ENCODE measurements around the gene YAE1. TPM values are rescaled to one million over a fixed set of nuclear protein-coding genes. Genes with fewer than 3 reads are reported as not detected.

YAE1 gene
- total and polyA plus RNA-seq, 2 donors (not counting 1 experiment from before 2014, with no cell fraction given): 5.9 to 20.0 TPM

DNA sequence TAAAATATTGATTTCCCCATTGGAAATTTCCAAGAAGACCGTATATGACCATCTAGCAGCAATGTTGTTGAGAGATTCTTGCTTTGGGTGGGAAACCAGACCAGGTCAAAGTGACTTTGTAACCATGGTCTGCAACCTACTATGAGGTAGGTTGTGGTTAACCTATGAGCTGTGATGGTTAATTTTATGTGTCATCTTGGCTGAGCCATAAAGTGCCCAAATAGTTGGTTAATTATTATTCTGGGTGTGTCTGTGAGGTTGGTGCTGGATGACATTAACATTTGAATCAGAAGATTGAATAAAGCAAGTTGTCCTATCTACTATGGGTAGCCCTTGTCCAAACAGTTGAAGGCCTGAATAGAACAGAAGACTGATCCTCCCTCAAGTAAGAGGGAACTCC is 38.9 kb downstream of the YAE1 start:
- Histone ChIP-seq H3K4me3 (ENCODE audit: control extremely low read depth in 1 of 5, extremely low read depth in 1 of 5, insufficient read depth in 1 of 5, low read depth in 2 of 5, low read length in 4 of 5) (no peak overlapping the region), H3K9me3 (ENCODE audit: control extremely low read depth in 1 of 3, control insufficient read depth in 2 of 3, insufficient read depth in 1 of 3, low read length in 2 of 3) (no peaks in the 10 kb centered on the region), H3K9ac (ENCODE audit: low read length) (no peak overlapping the region), H3K36me3 (replicated peaks in 1 of 2; ENCODE audit: control extremely low read depth in 1 of 2, control insufficient read depth in 1 of 2, extremely low read depth in 1 of 2, insufficient read depth in 2 of 2, low read length in 1 of 2) (no peaks in the 10 kb centered on the region), H4K20me1 (ENCODE audit: control insufficient read depth, insufficient read depth, low read length, poor library complexity, severe bottlenecking) (no peaks in the 10 kb centered on the region), H3K27ac (ENCODE audit: low read length in 2 of 2) (no peak overlapping the region), H3K4me1 (ENCODE audit: control insufficient read depth in 2 of 2, insufficient read depth in 2 of 2, low read length in 2 of 2) (peaks cover 5 to 6% of the 10 kb centered on the region in 2 donors), H2AFZ (ENCODE audit: insufficient read depth, low read depth, low read length, poor library complexity, severe bottlenecking) (no peak overlapping the region), H3K79me2 (ENCODE audit: control insufficient read depth, insufficient read depth, low read length) (no peaks in the 10 kb centered on the region), H3K4me2 (replicated peaks; ENCODE audit: low read depth, low read length, poor library complexity, severe bottlenecking) (no peak overlapping the region), H3K27me3 (replicated peaks in 1 of 4; ENCODE audit: control extremely low read depth in 1 of 4, control insufficient read depth in 3 of 4, insufficient read depth in 4 of 4, low read length in 3 of 4) (peaks cover 0 to 7% (median 2%) of the 10 kb centered on the region in 4 experiments)
- Mint-ChIP-seq H3K4me1 (peaks cover 15% of the 10 kb centered on the region), H3K9me3 (ENCODE audit: insufficient read depth) (no peaks in the 10 kb centered on the region), H3K27me3 (peaks cover 20% of the 10 kb centered on the region), H3K4me3 (no peak overlapping the region), H3K27ac (no peak overlapping the region)
- no peak for TF ChIP-seq EZH2 (IDR thresholded peaks at IDR 0.05; ENCODE audit: borderline replicate concordance, insufficient read depth, low read depth, low read length, poor library complexity, severe bottlenecking)
- TF ChIP-seq, protein P1, sequence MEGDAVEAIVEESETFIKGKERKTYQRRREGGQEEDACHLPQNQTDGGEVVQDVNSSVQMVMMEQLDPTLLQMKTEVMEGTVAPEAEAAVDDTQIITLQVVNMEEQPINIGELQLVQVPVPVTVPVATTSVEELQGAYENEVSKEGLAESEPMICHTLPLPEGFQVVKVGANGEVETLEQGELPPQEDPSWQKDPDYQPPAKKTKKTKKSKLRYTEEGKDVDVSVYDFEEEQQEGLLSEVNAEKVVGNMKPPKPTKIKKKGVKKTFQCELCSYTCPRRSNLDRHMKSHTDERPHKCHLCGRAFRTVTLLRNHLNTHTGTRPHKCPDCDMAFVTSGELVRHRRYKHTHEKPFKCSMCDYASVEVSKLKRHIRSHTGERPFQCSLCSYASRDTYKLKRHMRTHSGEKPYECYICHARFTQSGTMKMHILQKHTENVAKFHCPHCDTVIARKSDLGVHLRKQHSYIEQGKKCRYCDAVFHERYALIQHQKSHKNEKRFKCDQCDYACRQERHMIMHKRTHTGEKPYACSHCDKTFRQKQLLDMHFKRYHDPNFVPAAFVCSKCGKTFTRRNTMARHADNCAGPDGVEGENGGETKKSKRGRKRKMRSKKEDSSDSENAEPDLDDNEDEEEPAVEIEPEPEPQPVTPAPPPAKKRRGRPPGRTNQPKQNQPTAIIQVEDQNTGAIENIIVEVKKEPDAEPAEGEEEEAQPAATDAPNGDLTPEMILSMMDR (IDR thresholded peaks at IDR 0.05): no peak
- ChIA-PET POLR2A (no interaction called here), CTCF (interaction anchor here (1.5 to 2.0 kb wide), 2 partner anchors 25 to 26 kb away, joined by 4 to 7 read pairs; no protein-coding TSS in a partner anchor)
- DNase-seq: no peak
- no peak for ATAC-seq (ENCODE audit: low read depth)
- 86% methylated on average over 1 of the region's 1 CpG for WGBS (ENCODE audit: insufficient coverage)
- intact Hi-C loops (cut with micrococcal nuclease): no loop called here

DNA sequence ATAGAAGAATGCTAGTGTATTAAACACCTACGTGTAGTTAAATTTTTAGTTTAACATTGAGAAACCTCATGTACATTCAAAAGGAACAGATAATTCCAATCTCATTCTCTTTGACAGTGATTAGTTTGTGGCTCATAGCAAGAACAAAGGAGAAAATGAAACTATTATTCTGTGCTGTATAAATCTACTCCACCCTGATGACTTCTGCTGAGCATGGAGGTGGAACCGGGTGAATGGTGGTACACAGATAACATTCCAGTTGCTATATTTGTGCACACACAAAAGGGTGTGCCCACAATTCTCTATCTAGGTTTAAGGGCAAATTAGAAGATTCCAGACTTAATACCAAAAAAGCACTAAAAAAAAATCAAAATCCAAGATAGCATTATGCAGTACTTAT is 40.1 kb downstream of the YAE1 start:
- Mint-ChIP-seq H3K27me3 (peaks cover 26% of the 10 kb centered on the region), H3K9me3 (ENCODE audit: insufficient read depth) (no peaks in the 10 kb centered on the region), H3K4me3 (no peak overlapping the region), H3K4me1 (peaks cover 17% of the 10 kb centered on the region), H3K27ac (no peak overlapping the region)
- ChIA-PET CTCF (no interaction called here), POLR2A (no interaction called here)
- peaks cover 0 to 17% (median 4%) of the 10 kb centered on the region in 4 experiments for H3K27me3 ChIP-seq (replicated peaks in 1 of 4; ENCODE audit: control extremely low read depth in 1 of 4, control insufficient read depth in 3 of 4, insufficient read depth in 4 of 4, low read length in 3 of 4)
- no peak overlapping the region for H3K27ac ChIP-seq (ENCODE audit: low read length in 2 of 2)
- no peak overlapping the region for H3K9ac ChIP-seq (ENCODE audit: low read length)
- no peaks in the 10 kb centered on the region for H3K36me3 ChIP-seq (replicated peaks in 1 of 2; ENCODE audit: control extremely low read depth in 1 of 2, control insufficient read depth in 1 of 2, extremely low read depth in 1 of 2, insufficient read depth in 2 of 2, low read length in 1 of 2)
- H4K20me1 ChIP-seq (ENCODE audit: control insufficient read depth, insufficient read depth, low read length, poor library complexity, severe bottlenecking): no peaks in the 10 kb centered on the region
- ATAC-seq (ENCODE audit: low read depth) (no peak), DNase-seq (no peak)
- H3K4me2 ChIP-seq (replicated peaks; ENCODE audit: low read depth, low read length, poor library complexity, severe bottlenecking): no peak overlapping the region
- H2AFZ ChIP-seq (ENCODE audit: insufficient read depth, low read depth, low read length, poor library complexity, severe bottlenecking): no peak overlapping the region
- H3K9me3 ChIP-seq (ENCODE audit: control extremely low read depth in 1 of 3, control insufficient read depth in 2 of 3, insufficient read depth in 1 of 3, low read length in 2 of 3): no peaks in the 10 kb centered on the region
- intact Hi-C loops (cut with micrococcal nuclease): no loop called here
- no peak overlapping the region for H3K4me3 ChIP-seq (ENCODE audit: control extremely low read depth in 1 of 5, extremely low read depth in 1 of 5, insufficient read depth in 1 of 5, low read depth in 2 of 5, low read length in 4 of 5)
- H3K79me2 ChIP-seq (ENCODE audit: control insufficient read depth, insufficient read depth, low read length): no peaks in the 10 kb centered on the region
- H3K4me1 ChIP-seq (ENCODE audit: control insufficient read depth in 2 of 2, insufficient read depth in 2 of 2, low read length in 2 of 2): peaks cover 6 to 7% of the 10 kb centered on the region in 2 donors
- no peak for TF ChIP-seq EZH2 (IDR thresholded peaks at IDR 0.05; ENCODE audit: borderline replicate concordance, insufficient read depth, low read depth, low read length, poor library complexity, severe bottlenecking)
- TF ChIP-seq, protein P1 (IDR thresholded peaks at IDR 0.05): no peak
- 100% methylated on average over 1 of the region's 2 CpGs for WGBS (ENCODE audit: insufficient coverage)
